OCI-LY7 (cell line): ENCODE data around the gene RSBN1L.

Experiments used
- CTCF ChIP-seq: fragments of 200-600 bp; sonication (generic); conservative IDR thresholded peaks from 2 replicates; pipeline ENCODE4 v1.5.1; 2014; ENCODE audit warnings: mild to moderate bottlenecking, antibody characterized with exemption, low read length, moderate library complexity, mixed read lengths
- EZH2phosphoT487 ChIP-seq: fragments of 200-600 bp; sonication (generic); IDR thresholded peaks from 2 replicates; pipeline ENCODE4 v1.6.1; 2018; ENCODE audit warnings: low read depth, borderline replicate concordance, mild to moderate bottlenecking, mixed run types, antibody characterized with exemption, low read length, moderate library complexity, mixed read lengths

GRCh38 chr7:77658928-77659327 lies 37.3 kb upstream of the RSBN1L start:
- TF ChIP-seq CTCF (no peak), EZH2phosphoT487 (no peak)
